Measurements from ENCODE around the gene ATP11B. TPM values are rescaled to one million over a fixed set of nuclear protein-coding genes. Genes with fewer than 3 reads are reported as not detected.

The ATP11B gene
- total RNA-seq: 71.3 and 101 TPM in 2 replicates

- peak; percentile 62 to 70 for DNase-seq (ENCODE audit: low read depth in 2 of 2)
These were observed at the start of gene ATP11B for GRCh38 chr3:182792901-182793662. ATP11B (plus strand) TSS chr3:182793504; CDS start chr3:182793760, 256 bp downstream.

DNA sequence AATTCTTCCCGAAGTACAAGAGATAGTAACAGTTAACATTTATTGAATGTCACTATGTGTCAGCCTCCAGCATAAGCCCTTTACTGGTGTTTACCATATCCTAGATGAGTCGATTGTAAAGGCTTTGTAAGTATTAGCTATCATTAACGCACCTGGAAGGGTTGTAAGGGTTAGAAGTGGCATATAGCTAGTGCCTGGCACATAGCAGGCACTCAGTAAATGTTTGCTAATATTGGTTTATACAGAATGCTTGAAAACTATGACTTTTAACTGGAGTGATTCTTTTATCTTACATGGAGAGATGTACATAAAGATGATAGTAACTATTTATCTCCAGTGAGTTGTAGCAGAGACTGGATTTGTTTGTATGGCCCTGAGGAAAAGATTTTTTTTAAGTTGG, 46.3 kb upstream of the ATP11B start:
- DNase-seq (ENCODE audit: low read depth in 2 of 2): no peak

- peak; percentile 26 to 39 for DNase-seq (ENCODE audit: low read depth in 2 of 2)
These were observed 38.0 kb upstream of the ATP11B start for GRCh38 chr3:182755308-182755707.

GRCh38 chr3:182755712-182756111, 37.6 kb upstream of the ATP11B start:
- no peak for DNase-seq (ENCODE audit: low read depth in 2 of 2)

DNA sequence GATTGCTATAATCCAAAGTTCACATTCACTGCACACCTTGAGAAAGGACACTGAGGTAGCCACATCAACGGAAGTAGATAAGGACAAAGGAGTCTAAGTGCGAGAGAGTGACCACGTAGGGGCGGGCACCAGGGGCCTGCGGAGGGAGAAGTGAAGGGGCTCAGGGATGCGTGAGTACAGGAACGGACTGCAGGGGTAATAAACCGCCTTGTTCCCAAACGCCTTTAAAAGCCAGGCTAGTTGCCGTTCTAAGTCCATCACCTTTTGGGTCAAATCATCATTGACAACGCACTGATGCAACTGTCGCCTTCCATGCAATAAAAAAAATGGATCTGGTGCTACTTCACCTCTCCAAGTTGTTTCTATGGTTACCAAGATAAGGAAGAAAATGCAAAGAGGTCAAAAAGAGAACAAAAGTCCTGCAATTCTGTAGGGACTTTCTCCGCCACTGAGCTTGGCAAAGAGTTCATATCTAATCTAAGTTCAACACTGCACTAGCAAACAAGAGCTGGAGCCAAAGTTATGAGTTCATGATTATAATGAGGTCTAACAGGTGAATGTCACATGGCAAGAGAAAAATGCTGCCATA, 32.6 kb upstream of the ATP11B start:
- DNase-seq (ENCODE audit: low read depth in 2 of 2): no peak

- no peak for DNase-seq (ENCODE audit: low read depth in 2 of 2)
These were observed 29.4 kb upstream of the ATP11B start for GRCh38 chr3:182763896-182764295.

GRCh38 chr3:182765287-182765686, 28.0 kb upstream of the ATP11B start:
- no peak for DNase-seq (ENCODE audit: low read depth in 2 of 2)

DNA sequence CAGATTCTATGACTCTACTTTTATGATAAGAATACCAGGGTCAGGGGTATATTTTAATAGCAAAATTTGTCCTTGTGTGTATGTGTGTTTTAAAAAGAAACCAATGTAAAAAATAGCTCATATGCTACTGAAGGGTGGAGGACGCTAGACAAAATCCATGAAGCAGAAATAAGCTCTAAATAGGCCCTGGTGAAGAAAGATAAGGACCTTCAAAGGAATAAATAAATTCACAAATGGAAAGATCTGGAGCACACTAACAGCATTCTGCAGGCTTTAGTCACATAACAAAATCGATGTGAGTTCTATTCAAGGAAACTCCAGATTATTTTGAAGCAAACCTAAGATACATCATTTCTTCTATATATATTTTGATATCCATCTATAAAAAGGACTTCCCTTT, 27.2 kb upstream of the ATP11B start:
- DNase-seq (ENCODE audit: low read depth in 2 of 2): no peak

DNA sequence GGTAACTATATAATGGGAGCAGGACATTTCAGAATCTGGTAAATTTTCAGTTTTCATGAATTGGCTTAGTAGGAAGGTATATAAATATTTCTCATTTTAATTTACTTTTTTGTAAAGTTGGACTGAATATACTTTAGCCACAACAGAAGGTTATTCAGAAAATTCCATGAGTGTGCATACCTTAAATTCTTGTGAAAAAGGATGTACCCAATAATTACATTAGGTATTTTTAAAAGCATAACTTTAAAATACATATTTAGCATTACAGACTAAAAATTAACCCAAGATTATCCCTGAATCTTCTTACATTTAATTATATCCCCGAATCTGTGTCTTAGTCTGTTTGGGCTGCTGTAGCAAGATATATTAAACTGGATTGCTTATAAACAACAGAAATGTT, 24.9 kb upstream of the ATP11B start:
- DNase-seq (ENCODE audit: low read depth in 2 of 2): no peak

- no peak for DNase-seq (ENCODE audit: low read depth in 2 of 2)
These were observed 23.6 kb upstream of the ATP11B start for GRCh38 chr3:182769673-182770072.

DNA sequence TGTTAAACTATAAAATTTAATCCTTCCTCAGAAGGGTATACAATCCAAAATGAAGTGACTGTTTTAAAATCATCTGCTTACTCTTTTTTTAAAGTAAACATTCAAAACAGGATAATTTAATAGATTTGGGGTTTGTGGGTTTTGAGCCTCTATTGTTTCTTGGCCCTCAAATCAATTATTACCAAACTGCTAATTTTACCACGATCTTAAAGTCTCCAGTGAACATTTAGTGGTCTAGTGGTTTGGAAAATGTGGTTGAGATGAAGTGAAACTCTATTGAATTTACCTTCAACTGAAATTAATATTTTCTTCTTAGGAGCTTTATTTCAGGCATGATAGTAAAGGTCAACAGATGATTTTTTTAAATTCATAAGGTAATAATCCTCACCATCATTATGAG, 11.2 kb upstream of the ATP11B start:
- DNase-seq (ENCODE audit: low read depth in 2 of 2): no peak

- DNase-seq (ENCODE audit: low read depth in 2 of 2): no peak
These were observed 10.2 kb upstream of the ATP11B start for GRCh38 chr3:182783106-182783505.

GRCh38 chr3:182784542-182784941, 8.8 kb upstream of the ATP11B start:
- DNase-seq (ENCODE audit: low read depth in 2 of 2): no peak

- DNase-seq (ENCODE audit: low read depth in 2 of 2): peak in 1 of 2 donors; percentile 92
These were observed 8.2 kb upstream of the ATP11B start for GRCh38 chr3:182785142-182785541.

DNA sequence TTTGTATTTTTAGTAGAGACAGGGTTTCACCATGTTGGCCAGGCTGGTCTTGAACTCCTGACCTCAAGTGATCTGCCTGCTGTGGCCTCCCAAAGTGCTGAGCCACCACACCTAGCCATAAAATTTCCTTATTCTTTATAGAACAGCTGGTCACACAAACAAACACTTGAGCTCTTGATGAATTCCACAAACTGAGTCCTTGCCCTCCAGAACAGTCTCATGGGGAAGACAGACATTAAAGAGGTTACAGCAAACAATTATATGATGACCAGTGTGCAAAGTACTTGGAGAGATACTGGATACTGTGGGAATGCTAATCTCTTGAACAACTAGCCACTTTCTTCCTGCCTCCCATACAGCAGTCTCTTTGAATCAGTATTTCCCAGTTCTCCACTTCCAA, 7.5 kb upstream of the ATP11B start:
- DNase-seq (ENCODE audit: low read depth in 2 of 2): no peak

- peak in 1 of 2 donors; percentile 9 for DNase-seq (ENCODE audit: low read depth in 2 of 2)
These were observed 6.6 kb upstream of the ATP11B start for GRCh38 chr3:182786564-182787196.

- DNase-seq (ENCODE audit: low read depth in 2 of 2): peak; percentile 14 to 77
These were observed 5.8 kb upstream of the ATP11B start for GRCh38 chr3:182787302-182788036.

- peak; percentile 27 to 42 for DNase-seq (ENCODE audit: low read depth in 2 of 2)
These were observed 3.9 kb upstream of the ATP11B start for GRCh38 chr3:182789371-182789770.

GRCh38 chr3:182790612-182791011, 2.7 kb upstream of the ATP11B start:
- DNase-seq (ENCODE audit: low read depth in 2 of 2): no peak

DNA sequence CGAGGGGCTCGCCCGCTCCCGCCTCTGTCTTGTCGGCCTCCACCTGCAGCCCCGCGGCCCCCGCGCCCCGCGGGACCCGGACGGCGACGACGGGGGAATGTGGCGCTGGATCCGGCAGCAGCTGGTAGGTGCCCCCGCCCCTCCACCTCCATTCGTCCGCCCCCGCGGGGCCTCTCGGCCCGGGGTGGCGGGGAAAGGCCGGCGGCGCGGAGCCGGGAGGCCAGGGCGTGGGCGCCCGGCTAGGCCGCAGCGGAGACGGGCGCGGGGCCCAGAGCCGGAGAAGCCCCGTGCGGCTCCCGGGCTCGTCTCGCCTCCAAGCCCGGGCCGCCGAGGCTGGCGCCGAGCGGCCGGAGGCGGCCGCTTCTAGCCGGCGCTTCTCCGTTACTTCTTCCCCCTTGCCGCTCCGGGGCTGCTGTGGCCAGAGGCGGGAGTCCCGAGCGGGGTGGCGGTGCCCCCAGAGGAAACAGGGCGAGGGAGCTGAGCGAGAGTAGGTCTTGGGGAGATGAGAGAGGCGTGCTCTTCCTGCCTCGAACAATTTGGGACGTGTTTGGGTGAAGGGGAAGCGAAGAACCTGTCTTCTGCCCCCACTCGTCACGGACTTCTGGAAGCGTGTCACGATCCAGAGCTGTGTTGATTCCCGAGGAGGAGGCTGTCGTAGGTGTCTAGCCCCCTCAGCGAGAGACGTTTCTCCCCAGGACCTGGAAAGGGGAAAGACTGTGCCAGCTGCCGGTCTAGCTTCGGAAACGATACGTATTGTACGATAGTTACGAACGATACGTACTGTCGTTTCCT, 555 bp downstream of the ATP11B start:
- DNase-seq (ENCODE audit: low read depth in 2 of 2): peak; percentile 60 to 71

Measured in lung microvascular endothelial cell (primary cell).